GM19351 (cell line): Measurements from ENCODE around the gene OTOS.

Experiments used
- ATAC-seq: cut with Tn5 transposase; IDR thresholded peaks from one replicate; pipeline ENCODE4 v1.9.1; 2021; ENCODE audit warnings: mild to moderate bottlenecking, moderate library complexity; ENCODE audit not compliant: unreplicated experiment

Gene OTOS

DNA sequence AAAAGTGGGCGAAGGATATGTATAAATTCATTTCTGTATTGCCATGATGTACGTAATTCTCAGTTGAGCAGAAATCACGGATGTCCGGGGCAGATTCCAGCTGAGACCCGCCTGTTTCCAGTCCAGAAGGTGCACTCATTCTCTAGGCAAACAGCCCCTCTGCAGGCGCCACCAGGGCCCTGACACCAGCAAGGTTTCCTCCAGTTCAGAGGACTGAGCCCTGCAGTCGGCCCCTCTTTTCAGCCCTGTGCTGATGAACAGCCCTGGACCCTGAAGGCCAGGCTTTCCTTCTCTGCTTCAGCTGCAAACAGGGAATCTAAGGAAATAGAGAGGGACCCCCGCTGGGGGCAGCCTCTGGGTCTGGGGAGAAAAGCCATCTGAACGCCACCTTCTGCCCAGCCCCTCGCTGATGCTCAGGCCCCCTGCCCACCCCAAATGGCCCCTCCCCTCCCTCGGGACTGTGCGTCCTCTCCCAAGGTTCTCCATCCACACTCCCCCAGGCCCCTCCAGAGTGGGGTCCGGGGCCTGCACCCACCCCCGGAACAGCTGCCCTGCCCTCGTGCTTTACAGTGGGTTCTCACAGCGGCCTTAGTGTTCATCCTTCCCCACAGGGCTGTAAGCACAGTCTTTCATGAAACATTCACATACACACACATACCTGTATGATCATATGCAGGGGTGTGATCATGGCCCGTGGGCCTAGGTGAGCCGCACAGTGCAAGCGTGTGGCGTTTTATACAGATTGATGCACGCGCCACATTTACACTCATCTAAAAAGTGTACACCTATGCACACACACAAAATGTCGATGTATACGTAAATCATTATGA is 16.4 kb downstream of the OTOS start:
- no peak for ATAC-seq

- no peak for ATAC-seq
Measured at GRCh38 chr2:240121675-240122074, 18.8 kb downstream of the OTOS start.

DNA sequence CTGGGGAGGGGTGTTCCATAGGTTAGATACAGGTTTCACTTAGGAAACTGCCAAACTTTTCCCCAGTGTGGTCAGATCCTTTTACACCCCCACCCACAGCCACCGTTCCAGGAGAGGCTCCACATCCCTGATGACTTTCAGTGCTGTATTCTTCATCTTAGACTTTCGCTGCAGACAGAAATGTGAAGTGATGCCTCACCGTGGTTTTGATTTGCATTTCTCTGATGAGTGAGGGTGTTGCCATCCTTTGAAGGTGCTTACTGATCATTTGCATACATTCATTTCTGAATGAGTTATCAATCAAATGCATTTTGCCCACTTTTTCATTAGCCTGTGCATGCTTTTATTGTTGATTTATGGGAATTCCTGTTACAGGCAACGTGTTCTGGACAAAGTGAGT is 19.3 kb downstream of the OTOS start:
- no peak for ATAC-seq

DNA sequence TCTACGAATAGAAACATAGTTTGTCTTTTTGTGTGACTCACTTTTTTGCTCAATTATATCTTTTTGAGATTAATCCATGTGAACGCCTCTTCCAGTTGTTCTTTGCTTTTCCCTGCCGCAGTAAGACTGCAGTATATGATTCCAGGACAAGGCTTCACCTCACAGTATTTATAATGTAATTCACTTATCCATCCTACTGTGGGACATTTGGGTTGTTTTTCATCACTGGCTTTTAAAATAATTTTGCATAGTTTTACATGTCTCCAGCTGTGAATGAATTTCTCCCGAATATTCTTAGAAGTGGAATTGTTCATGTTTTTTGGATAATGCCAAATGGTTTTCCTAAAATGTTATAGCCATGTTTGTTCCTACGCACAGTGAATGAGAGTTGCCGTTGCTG is 26.2 kb downstream of the OTOS start:
- ATAC-seq: no peak

GRCh38 chr2:240112914-240113690 is 27.4 kb downstream of the OTOS start:
- ATAC-seq: no peak

DNA sequence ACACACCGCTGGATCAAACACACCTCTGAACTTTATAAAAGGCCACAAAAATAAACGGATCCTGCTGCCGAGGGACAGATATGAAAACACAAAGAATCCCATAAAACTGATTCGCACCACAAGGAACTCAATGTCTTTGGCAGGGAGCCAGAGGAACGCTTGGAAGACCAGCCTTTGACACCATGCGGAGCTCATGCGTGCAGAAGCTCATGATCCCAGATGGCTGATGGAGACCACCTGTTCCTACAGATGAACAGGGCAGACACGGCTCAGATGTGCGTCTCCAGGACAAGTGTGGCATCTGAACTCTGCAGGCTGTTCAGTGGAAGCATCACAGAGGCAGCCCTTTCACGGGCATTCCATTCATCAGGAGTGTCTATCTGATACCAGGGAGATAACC is 29.2 kb downstream of the OTOS start:
- no peak for ATAC-seq

DNA sequence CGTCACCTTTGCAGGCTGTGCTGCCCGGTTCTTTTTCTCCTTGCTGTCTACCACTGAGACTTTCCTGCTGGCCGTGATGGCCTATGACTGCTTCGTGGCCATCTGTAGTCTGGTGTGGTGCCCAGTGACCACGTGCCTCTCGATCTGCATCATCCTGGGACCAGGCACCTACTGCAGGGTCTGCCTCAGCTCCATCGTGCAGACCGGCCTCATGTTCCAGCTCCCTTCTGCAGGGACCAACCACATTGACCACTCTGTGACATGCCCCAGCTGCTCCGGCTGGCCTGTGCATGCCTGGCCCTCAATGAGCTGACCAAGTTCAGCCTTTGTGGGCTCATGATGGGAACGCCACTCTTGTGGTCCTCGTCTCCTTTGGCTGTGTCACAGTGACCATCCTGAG is 31.1 kb downstream of the OTOS start:
- no peak for ATAC-seq

DNA sequence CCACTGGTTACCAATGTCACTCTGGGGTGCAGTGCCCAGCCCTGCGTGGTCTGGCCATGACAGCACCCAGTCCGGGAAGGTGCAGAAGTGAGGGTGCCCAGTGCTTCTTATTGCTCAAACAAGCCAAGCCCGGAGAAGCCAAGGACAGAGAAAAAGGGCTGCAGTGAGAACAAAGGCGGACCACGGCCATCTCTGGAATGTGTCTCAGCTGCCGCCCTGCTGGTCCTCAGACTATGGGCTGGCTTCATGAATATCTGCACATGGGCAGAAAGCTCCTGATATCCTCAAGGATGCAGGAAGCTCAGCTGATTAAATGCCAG is 33.0 kb downstream of the OTOS start:
- ATAC-seq: no peak

- ATAC-seq: no peak
Measured at GRCh38 chr2:240106765-240107476, 33.5 kb downstream of the OTOS start.

DNA sequence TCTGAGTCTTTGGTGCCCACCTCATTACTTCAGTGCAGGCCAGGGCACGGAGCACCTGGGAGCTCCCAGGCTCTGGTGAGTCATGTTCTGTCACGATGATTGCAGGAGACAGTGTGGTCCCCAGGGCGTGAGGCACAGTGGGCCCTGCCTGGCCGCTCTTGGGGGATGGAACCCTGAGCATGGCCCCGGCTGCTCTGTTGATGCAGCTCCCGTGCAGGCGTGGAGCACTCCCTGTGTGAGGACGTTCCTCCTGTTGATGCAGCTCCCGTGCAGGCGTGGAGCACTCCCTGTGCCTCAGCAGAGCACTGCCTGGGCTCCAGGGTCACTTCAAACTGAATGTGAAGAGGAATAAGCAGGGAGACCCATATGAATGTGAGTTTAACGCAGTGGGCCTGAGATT is 34.5 kb downstream of the OTOS start:
- ATAC-seq: no peak

- no peak for ATAC-seq
Measured at GRCh38 chr2:240103136-240103535, 37.3 kb downstream of the OTOS start.

- no peak for ATAC-seq
Measured at GRCh38 chr2:240098349-240098748, 42.1 kb downstream of the OTOS start.

GRCh38 chr2:240095556-240096523 is 44.6 kb downstream of the OTOS start:
- ATAC-seq: no peak

DNA sequence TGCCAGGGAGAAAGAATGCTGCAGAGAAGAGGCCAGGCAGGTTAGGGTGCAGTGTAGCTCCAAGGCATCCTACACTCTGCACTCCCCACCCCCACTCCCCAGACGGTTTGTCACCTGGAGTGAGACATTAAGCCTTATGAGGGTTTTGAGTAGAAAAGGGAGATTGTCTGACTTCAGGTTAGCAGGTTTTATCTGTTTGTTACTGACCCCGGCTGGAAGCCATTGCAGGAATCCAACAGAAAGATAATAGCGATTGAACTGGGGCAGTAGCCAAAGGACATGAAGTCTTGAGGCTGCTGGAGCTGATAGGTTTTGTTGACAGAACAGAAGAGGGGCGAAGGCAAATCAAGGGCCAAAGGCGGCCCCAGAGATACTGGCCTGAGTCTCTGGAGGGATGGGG is 51.2 kb downstream of the OTOS start:
- ATAC-seq: no peak
